ENCODE measurements around the gene MPIG6B.

Gene MPIG6B

GRCh38 chr6:31771992-31772358 lies 48.8 kb downstream of the MPIG6B start:
- no peaks in the 10 kb centered on the region for H3K9me2 ChIP-seq (replicated peaks; ENCODE audit: control insufficient read depth, low read length)
- H4K20me1 ChIP-seq (ENCODE audit: control insufficient read depth, insufficient read depth, low read depth, low read length) = no peaks in the 10 kb centered on the region
- peaks cover 11% of the 10 kb centered on the region for H3K4me1 ChIP-seq (ENCODE audit: control insufficient read depth, low read length)
- H3K4me3 ChIP-seq (ENCODE audit: low read length) = no peak overlapping the region
- no peaks in the 10 kb centered on the region for H3K36me3 ChIP-seq (ENCODE audit: control insufficient read depth, low read length)
- no peaks in the 10 kb centered on the region for H3F3A ChIP-seq (ENCODE audit: control insufficient read depth, insufficient read depth)
- H3K4me2 ChIP-seq (ENCODE audit: low read length) = no peak overlapping the region
- no peaks in the 10 kb centered on the region for H3K27me3 ChIP-seq (ENCODE audit: control insufficient read depth, low read length)
- TF ChIP-seq CTCF (IDR thresholded peaks at IDR 0.05; ENCODE audit: low read depth, low read length, poor library complexity, severe bottlenecking) = no peak
- H3K27ac ChIP-seq (ENCODE audit: low read depth, low read length) = no peak overlapping the region
- H3K9me3 ChIP-seq (ENCODE audit: control insufficient read depth, insufficient read depth, low read length) = no peaks in the 10 kb centered on the region
- no peaks in the 10 kb centered on the region for H3K79me2 ChIP-seq (ENCODE audit: control insufficient read depth, low read length)

GRCh38 chr6:31775184-31775583 lies 52.0 kb downstream of the MPIG6B start:
- Histone ChIP-seq H3K27ac (ENCODE audit: low read depth, low read length) (no peak overlapping the region), H3K4me3 (ENCODE audit: low read length) (no peak overlapping the region), H3K4me2 (ENCODE audit: low read length) (no peak overlapping the region), H3K36me3 (ENCODE audit: control insufficient read depth, low read length) (peaks cover 25% of the 10 kb centered on the region), H4K20me1 (ENCODE audit: control insufficient read depth, insufficient read depth, low read depth, low read length) (no peaks in the 10 kb centered on the region), H3F3A (ENCODE audit: control insufficient read depth, insufficient read depth) (no peaks in the 10 kb centered on the region), H3K9me2 (replicated peaks; ENCODE audit: control insufficient read depth, low read length) (no peaks in the 10 kb centered on the region), H3K27me3 (ENCODE audit: control insufficient read depth, low read length) (no peaks in the 10 kb centered on the region), H3K79me2 (ENCODE audit: control insufficient read depth, low read length) (no peaks in the 10 kb centered on the region), H3K4me1 (ENCODE audit: control insufficient read depth, low read length) (peaks cover 17% of the 10 kb centered on the region), H3K9me3 (ENCODE audit: control insufficient read depth, insufficient read depth, low read length) (no peaks in the 10 kb centered on the region)
- TF ChIP-seq CTCF (IDR thresholded peaks at IDR 0.05; ENCODE audit: low read depth, low read length, poor library complexity, severe bottlenecking) = no peak
- no peak for TF ChIP-seq EZH2phosphoT487 (IDR thresholded peaks at IDR 0.05; ENCODE audit: borderline replicate concordance, low read length)

GRCh38 chr6:31775633-31776484 lies 52.7 kb downstream of the MPIG6B start:
- no peaks in the 10 kb centered on the region for H3F3A ChIP-seq (ENCODE audit: control insufficient read depth, insufficient read depth)
- H3K4me1 ChIP-seq (ENCODE audit: control insufficient read depth, low read length) = peaks cover 17% of the 10 kb centered on the region

More at GRCh38 chr6:31775633-31776484, 52.7 kb downstream of the MPIG6B start:
- TF ChIP-seq CTCF (IDR thresholded peaks at IDR 0.05; ENCODE audit: low read depth, low read length, poor library complexity, severe bottlenecking) = no peak
- no peak for TF ChIP-seq EZH2phosphoT487 (IDR thresholded peaks at IDR 0.05; ENCODE audit: borderline replicate concordance, low read length)
- H3K4me3 ChIP-seq (ENCODE audit: low read length) = no peak overlapping the region
- no peaks in the 10 kb centered on the region for H3K27me3 ChIP-seq (ENCODE audit: control insufficient read depth, low read length)
- H3K9me3 ChIP-seq (ENCODE audit: control insufficient read depth, insufficient read depth, low read length) = no peaks in the 10 kb centered on the region
- H4K20me1 ChIP-seq (ENCODE audit: control insufficient read depth, insufficient read depth, low read depth, low read length) = no peaks in the 10 kb centered on the region
- no peaks in the 10 kb centered on the region for H3K9me2 ChIP-seq (replicated peaks; ENCODE audit: control insufficient read depth, low read length)
- no peak overlapping the region for H3K27ac ChIP-seq (ENCODE audit: low read depth, low read length)
- no peak overlapping the region for H3K4me2 ChIP-seq (ENCODE audit: low read length)
- peaks cover 31% of the 10 kb centered on the region for H3K36me3 ChIP-seq (ENCODE audit: control insufficient read depth, low read length)
- no peaks in the 10 kb centered on the region for H3K79me2 ChIP-seq (ENCODE audit: control insufficient read depth, low read length)
